ENCODE data around the gene CENPW.

CENPW gene

GRCh38 chr6:126372626-126373025 is 32.7 kb downstream of the CENPW start:
- no peak for DNase-seq (ENCODE audit: extremely low read depth in 1 of 2, low read depth in 1 of 2)

GRCh38 chr6:126373344-126373743 is 33.4 kb downstream of the CENPW start:
- no peak for DNase-seq (ENCODE audit: extremely low read depth in 1 of 2, low read depth in 1 of 2)

- DNase-seq (ENCODE audit: extremely low read depth in 1 of 2, low read depth in 1 of 2): no peak
These were observed 34.5 kb downstream of the CENPW start for GRCh38 chr6:126374372-126374771.

DNA sequence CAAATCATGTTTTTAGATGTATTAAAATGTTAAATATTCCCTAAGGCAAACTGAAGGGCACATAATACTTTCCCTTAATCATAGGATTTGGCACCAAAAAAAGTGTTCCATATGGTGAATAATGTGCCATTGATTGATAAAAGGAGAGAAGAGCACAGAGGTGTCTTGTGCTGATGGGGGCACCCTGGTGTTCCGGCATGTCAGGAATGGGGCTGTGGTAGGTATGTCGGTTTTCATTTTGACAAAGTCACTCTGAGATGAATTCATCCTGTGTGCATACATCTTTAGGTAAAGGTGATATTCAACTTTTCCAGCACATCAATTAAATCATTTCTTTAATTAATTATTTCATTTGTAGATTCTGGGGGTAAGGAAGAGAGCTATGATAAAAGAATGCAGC is 36.8 kb downstream of the CENPW start:
- DNase-seq (ENCODE audit: extremely low read depth in 1 of 2, low read depth in 1 of 2): no peak

DNA sequence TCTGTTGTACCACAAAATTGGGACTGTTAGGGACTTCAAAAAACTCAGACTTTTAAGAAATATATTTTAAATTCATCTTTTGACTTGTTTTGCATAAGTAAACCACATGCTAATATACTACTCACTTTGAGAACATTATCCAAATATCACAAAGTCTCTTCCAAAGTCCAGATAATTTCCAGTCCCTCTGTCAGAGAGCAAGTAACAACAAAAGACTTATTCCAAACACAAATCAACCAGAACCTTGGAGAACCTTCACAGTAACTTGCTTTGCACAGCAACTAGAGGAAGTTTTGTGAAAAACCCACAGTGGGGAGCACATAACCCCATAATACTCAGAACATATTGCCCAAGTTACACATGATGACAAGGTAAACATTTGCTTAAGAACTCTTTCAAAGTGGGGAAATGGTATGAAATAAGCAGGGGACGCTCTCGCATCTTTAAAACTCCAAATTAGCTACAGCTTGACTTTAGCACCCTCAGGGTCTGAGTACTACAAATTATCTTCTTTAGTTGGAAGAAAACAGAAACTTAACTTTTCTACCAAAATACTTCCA is 37.8 kb downstream of the CENPW start:
- no peak for DNase-seq (ENCODE audit: extremely low read depth in 1 of 2, low read depth in 1 of 2)

DNA sequence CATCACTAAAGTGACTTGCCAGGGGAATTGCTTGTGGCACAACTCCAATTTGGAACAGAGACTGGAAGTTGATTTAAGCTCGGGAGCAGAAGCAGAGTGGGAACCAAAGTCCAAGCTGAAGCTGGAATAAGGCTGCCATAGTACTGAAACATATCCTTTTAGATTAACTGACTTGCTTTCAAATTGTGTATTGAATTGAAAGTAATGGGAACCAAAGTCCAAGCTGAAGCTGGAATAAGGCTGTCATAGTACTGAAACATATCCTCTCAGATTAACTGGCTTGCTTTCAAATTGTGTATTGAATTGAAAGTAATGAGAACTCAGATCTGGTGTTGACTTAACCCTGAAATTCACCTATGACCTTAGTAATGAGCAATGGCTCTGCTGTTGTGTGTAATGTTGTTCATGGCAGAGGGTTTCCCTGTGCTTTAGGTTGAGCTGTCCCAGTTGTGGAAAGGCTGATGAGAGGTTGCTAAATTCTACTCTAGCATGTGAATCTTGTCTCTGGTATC is 40.2 kb downstream of the CENPW start:
- DNase-seq (ENCODE audit: extremely low read depth in 1 of 2, low read depth in 1 of 2): no peak

GRCh38 chr6:126381498-126381897 is 41.6 kb downstream of the CENPW start:
- no peak for DNase-seq (ENCODE audit: extremely low read depth in 1 of 2, low read depth in 1 of 2)

GRCh38 chr6:126383203-126383602 is 43.3 kb downstream of the CENPW start:
- no peak for DNase-seq (ENCODE audit: extremely low read depth in 1 of 2, low read depth in 1 of 2)

- no peak for DNase-seq (ENCODE audit: extremely low read depth in 1 of 2, low read depth in 1 of 2)
These were observed 45.6 kb downstream of the CENPW start for GRCh38 chr6:126385536-126385935.

DNA sequence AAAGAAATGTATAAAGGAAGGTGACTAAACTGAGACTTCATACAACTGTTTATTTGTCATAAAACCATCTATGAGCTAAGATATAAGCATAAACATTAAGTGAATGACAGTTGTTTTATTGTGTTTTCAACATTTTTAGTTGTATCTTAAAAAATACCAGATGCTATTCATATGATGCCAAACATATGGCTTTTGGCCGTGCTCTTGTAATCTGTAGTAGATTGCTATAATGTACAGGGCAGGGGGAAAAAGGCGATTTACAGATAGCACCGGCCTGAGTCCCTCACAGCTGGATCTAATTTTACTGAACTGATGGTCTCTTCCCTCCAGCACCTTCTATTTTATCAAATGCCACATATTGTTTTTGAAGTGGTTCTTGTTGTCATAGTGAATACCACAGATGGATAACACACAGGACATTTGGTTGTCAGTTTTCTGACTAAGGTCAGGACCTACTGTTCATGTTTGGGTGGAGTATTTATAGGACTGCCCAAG is 48.2 kb downstream of the CENPW start:
- no peak for DNase-seq (ENCODE audit: extremely low read depth in 1 of 2, low read depth in 1 of 2)

DNA sequence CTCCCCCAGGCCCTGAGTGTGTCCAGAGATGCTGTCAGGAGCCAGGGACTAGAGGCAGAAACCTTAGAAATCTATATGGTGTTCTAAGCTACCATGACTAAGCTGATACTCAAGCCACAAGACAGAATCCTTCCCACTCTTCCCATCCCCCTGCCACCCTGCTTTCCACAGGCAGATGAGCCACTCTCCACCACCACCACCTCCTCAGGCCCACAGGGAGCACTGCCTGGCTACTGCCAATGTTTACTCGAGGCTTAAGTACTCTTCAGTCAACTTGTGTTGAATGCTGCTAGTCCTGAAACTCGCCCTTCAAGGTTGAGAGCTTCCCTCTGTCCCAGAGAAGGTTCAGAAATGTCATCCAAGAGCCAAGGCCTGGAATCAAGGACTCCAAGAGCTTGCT is 56.2 kb downstream of the CENPW start:
- DNase-seq (ENCODE audit: extremely low read depth in 1 of 2, low read depth in 1 of 2): no peak

Measured in stimulated activated CD8-positive, alpha-beta memory T cell treated with anti-CD3 and anti-CD28 coated beads, Interleukin-7, amount 100 ng/mL, for 48 hours (primary cell).